Measurements from ENCODE around the gene ING3.

The ING3 gene

DNA sequence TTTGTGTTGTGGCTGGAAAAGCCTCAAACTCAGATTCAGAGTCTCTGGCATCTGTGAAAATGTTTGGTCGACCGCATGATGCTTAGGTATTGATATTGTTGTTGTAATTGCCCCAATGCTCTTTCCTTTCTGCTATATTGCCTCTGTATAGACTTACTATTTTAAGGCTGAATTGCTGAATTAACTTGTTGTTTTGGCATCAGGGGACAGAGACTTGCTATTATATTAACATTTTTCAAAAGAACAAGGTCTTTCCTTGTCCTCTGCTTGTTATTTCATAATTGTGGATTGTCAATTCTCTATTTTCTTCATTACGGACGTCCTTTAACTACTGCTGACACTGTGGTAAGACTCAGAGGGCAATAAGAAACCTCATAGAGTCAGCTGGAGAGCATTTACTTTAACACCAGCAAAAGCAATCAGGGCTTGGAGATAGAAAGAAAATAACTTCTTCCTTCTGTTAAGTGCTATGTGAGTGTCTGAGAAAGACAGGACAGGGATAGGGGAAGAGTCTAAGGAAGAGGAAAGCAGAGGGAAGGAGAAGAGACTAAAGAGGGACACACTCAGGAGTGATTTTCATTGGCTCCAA is 55.5 kb downstream of the ING3 start:
- DNase-seq = no peak

DNA sequence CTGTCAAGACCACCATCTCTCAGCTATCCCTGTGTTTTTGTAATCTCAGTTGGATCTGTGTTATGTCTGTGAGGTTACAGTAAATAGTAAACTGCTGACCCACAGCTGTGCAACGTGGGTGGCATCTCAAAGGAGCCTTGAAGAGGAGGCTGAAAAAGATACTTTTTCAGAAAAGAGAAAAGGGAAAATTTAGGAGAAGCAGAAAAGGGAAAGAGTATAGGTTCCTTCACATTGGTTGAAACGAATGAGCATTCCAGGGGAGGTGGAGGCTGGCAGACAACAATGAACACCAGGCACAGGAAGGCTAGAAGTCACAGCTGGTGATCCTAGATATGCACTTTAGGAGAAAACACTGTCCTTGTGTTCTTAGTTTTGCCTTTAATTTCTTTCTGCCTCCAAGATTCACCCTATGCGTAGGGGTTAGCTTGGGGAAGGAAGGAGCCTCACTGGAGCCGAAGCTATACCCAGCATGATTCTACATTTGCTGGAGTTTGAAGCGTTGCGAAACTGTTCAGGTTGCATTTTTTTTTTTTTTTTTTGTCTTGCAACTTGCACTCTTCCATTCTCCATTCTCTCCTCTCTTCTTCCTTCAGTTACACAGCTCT is 56.2 kb downstream of the ING3 start:
- no peak for DNase-seq

DNA sequence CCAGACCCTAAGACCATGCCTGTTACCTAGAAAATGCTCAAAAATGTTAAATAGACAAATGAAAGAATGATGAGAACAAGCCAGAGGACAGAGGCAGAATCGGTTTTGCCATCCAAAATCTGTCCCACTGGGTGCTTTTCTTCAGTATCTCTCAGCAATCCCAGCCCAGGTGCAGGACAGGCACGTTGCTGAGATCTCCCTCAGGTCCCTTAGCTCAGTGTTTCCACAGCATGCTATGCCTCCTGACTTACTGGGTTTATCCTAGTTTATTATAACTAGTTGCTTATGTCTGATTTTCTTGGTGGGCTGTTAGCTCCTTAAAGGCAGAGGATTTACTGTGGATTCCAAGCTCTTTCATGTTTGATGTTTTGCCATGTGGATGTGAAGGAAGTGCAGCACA is 58.2 kb downstream of the ING3 start:
- no peak for DNase-seq

DNA sequence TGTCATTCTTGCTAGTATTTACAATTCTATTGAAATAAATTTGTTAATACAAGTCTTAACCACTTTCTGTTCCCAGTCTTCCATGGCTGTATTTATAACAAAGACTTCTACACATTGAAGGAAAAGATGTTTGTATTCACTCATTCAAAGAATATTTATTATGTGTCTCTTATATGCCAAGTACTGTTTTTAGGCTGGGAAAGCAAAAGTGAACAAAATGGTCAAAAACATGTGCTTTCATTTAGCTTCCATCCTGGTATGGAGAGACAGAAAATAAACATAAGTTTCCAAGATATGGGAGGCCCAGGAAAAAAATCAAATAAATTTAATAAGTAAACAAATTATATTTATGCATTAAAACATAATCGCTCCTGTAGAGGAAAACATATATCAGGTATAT is 60.8 kb downstream of the ING3 start:
- no peak for DNase-seq

DNA sequence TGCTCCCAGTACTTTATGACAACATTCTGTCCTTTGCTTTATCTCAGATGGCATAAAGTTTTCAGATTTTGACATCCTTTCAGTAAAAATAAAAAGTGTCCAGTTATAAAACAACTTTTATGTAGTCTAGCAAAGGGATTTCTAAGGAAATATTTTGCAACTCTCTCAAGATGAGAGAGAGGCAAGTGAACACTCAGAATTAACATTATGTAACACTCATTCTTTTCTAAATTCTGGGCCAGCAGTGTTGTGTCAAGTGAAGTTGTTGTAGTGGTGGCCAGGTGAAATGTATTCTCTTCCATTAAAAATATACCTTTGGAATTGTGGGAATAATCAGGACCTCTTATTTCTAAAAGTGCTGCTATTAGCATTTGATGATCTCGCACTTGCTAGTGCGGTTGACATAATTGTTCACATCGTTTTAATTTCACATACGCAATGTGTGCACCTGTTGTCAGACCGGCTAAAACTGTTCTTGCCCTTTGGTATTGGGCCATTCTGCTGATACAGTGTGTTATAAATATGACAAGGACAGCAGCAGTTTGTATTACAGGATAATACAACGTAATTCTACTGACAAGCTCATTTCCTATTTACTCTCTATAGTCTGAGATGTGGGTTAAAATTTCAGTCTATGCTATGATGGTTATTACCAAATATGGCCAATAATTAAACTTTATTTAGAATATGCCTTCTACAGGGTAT is 61.7 kb downstream of the ING3 start:
- DNase-seq = no peak

DNA sequence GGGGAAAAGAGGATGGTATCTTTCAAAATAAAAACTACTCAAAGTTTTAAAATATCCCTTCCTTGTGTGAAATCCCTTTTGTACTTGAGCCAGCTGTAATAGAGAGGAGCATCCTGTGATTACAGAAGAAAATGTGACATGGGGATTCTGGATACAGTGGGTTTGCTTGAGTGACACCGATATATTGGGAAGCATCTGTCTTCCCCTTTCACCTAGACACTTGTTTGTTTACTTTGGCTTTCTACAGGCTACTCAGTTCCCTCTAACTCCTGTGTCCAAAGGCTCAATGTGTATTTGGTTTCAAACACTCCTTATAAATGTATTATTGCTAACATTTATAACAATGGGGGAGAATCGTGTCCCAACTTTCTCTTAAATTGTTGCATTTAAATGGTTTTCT is 62.3 kb downstream of the ING3 start:
- DNase-seq = no peak

DNA sequence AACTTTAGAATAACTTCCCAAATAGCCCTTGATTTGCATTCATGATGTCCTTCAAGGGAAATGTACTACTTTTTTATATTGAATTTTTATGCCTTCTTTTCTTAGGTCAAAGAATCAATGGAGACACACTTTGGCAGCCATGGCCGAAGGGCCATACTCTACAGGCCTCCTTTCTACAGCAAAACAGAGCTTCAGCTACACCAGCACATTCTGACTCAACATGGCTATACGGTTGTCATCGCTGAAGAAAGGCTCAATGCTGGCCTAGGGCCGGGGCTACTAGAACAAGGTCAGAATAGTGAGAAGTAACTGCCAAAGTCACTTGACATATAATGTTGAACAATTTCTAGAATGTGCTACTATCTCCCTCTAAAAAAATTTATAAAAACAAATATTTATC is 65.0 kb downstream of the ING3 start:
- DNase-seq = no peak

DNA sequence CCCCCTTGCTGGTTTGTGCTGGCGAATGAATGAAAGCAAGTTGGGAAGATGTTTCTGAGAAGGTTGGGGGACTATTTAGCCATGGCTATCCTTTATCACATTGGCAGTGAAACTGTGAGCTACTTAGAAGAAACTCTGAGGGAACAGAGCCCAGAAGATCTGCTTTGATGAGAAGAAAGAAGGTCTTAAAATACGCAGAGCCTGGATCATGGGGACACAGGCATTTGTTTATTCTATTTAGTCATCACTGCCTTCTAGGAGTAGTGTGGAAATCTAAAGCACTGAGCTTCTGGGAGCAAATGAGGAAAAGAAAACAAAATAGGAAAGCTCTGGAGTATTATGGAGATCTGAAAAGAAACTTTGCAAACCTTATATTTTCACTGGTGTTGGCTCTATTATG is 66.4 kb downstream of the ING3 start:
- no peak for DNase-seq

DNA sequence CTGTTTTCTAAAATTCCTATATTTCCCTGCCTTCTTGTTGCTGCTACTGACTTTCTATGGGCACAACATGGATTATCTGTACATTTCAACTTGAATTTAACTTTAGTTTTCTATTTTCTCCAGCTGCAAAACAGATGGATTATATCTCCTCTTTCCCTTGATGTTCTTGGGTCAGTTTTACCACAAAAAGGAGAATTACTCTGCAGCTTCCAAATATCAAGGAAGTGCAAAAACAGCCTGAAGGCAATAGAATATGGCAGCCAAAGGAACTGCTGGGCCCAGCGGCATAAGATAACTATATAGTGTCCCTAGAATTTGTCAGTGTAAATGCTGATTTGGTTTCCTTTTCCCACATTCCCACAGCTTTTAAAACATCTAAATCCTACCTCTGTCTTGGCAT is 67.0 kb downstream of the ING3 start:
- DNase-seq = no peak

DNA sequence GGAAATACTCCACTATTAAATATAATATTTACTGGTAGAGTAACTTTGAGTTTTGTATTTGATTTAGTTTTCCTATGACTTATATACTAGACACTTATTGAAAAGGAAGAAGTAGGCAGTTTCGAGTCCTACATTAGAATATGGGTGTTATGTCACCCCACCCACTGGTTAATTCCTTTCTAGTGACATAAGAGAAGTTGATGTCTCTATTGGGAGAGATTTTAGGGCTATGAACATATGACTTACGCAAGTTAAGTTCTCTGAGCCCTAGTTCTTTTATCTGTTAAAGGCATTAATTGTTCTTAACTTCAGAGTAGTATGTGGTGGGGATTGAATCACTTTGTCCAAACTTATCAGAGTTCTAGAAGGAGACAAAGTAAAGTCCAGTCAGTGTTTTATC is 68.4 kb downstream of the ING3 start:
- no peak for DNase-seq

DNA sequence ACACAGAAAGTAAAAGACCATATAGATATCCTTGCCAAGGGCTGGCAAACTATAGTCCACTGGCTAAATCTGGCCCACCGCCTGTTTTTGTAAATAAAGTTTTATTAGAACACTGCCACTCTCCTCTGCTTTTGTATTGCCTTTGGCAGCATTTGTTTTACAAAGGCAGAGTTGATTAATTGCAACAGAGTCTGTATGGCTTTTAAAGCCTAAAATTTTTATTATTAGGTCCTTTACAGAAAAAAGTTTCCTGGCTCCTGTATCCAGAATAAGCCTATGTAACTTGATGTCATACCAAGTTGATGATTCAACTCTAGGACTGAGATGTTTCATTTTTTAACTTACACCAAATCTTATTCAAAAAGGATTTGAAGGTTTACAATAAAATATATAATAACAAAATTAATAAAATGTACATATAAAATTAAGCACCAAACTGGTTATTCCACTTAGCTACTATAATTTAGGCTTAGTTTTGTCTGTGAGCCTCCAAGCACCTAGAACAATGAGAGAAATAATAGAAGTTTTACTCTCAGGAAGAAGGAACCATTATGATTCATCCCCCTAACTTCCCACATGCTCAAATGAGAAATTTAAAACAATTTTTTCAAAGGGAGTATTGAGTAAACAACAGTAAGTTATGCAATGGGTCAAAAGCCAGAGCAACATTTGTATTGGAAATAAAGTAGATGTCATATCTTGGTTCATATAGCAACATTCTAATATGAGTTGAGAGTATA is 69.8 kb downstream of the ING3 start:
- DNase-seq = no peak

DNA sequence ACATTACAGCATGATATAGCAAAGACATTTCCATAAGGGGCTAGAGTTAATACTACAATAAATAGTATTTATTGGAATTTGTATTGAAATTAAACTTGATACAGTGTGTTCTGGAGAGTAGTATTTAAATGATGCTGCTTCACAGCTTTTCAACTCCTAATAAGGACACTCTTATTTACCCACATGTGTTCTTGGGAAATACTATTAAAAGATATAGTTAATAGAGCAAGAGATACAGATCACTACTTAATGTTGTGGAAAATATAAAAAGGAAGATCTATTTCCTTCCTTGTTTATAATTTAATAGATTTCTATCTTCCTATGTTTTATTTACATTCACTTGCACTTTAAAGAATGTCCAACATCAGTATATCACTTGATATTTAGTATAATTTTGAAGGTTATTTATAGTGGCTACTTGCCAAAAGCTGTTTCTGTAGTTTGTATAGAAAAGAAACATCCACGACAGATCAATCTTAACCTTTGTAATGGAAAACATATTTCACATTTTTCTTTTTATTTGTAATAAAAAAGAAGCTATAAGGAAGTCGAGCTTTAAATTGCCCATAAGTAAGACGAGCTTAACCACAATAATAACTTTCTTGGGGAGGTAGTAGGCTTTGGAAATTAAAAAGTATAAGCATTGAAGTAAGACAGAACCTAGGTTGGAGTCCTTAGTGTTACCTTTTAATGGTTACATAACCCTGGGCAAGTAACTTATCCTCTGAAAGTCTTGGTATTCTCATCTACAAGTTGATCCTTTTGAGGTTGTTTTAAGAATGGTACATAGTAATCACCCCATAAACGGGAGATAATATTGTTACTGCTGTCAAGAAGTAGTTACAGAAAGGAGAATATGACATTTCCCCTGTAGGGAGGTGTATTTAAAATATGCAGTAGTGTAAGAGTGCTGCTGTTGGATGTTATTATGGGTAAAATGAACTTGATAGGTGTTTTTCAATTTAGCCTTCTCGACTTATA is 70.7 kb downstream of the ING3 start:
- no peak for DNase-seq

DNA sequence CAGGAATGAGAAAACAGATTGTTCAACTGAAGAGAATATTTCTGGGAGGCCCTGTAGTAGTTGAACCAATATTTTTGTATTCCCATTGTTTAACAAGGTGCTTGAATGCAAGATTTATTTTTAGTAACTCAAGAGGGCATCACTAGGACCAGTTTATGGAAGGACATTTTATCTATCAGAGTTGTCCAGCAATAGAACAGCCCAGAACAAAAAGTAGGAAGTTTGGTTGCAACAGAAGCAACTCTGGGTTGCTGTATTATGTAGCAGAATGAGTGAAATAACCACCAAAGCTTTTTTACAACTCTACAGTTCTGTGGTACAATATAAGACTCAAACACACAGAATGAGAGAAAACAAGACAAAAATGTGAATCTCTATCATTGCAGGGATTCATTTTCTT is 72.6 kb downstream of the ING3 start:
- DNase-seq = no peak

DNA sequence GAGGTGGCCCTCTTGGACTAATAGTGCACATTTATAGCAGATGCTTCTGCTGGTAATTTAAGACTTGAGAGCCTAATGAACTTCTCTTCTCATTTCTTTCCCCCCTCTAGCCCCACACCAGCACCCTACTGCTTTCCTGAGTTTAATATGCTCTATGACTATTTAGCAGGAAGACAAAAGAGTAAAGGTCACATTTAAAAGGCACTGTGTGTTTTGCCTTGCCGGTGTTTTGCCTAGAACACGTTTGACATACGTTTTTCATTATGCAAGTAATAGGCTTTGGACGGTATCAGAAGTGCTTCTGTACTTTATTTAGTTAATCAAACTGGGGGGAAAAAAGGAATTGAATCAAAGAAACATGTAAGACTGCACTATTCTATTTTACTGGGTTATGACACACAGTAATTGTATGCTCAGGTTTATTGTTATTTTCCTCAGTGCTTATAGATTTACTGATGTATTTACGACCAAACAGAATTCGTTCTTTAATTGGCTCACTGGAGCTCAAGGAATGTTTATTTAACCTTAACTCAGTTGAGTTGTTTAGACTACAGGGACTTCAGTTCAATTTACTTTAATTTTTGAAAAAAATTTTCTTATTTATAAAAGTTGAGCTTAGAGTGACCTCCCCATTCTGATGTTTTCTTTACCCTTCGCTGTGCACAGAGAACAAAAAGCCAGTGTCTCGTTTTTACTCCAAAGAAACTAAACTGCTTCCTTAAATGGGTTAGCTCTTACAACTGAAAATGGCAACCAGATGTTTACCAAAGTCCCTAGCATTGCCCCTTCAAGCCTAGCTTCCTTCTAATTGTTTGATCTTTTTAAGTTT is 73.3 kb downstream of the ING3 start:
- DNase-seq = no peak

DNA sequence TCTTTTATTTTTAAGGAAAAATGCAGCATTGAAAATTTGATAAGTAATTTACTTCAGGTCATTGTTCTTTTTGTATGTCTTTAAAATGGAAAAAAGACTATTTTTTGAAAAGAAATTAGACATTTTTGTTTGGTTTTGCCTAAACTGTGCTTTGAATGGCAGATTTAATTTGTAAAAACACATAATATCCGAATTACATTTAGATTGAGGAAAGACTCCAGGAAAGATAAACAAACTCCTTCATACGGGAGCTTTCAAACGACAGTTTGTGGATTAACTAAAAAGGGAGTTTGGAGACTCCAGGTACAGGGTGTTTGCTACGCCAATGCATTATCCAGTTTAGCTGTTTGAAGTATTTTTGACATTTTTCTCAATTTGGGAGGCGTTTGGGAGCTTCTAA is 74.0 kb downstream of the ING3 start:
- DNase-seq = no peak

DNA sequence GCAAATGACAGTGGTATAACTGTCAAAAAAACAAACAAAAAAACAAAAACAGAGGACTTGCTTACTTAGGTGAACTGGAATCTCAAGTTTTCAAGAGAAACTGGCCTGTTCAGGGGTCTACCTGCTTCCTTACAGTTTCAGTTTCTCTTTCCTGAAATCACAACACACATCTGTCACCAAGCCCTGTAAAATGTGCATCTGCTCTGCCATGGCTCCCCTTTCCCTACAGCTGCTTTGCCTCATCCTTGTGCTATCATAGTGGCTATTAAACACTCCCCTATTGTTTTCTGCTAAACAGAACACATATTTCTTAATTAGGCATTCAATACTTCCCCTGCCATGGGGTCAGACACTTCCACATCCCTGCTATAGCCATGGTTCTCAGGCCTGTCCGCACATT is 75.6 kb downstream of the ING3 start:
- no peak for DNase-seq

DNA sequence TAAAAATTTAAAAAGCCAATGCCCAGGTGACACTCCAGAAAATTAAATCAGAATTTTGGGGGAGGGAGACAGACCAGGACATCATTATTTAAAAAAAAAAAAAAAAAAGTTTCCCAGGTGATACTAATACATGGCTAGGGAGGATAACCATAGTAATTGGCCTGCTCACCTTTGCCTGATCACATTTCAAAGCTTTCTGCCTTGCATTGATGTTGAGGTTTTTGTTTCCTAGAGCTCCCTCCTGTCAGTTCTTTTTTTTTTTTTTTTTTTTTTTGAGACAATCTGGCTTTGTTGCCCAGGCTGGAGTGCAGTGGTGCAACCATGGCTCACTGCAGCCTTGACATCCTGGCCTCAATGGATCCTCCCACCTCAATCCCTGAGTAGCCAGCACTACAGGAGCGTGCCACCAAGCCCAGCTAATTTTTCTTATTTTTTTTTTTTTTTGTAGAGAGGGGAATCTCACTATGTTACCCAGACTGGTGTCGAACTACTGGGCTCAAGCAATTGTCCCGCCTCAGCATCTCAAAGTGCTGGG is 76.1 kb downstream of the ING3 start:
- DNase-seq = no peak

Data from NCI-H2029 (cell line).